ENCODE results near the gene HECA. TPM values are rescaled to one million over a fixed set of nuclear protein-coding genes. Genes with fewer than 3 reads are reported as not detected.
"Not testable (repeated sequence)": the region's sequence is repeated elsewhere in the genome, so short reads cannot be mapped to it uniquely, and the experiment has no call there.

The HECA gene
- total RNA-seq, 1 experiment from 2014 or later, result 4.4 TPM

DNA sequence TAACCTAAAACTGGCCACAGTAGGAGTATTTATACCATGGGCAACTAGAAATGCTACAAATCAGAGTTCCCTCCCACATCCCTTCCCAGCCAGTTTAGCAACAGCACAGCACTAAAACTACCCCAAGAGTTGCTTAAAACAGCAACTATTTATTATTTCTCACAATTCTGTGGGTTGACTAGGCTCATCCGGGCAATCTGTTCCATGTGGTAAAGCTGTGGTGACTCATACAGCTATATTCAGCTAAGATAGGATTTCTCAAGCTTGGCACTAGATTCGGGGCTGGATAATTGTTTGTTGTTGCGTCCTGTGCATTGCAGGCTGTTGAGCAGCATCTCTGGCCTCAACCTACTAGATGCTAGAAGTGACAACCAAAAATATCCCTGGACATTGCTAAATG lies 8.6 kb upstream of the HECA start:
- DNase-seq, result no peak
- no peak overlapping the region for H3K4me3 ChIP-seq (ENCODE audit: insufficient read depth, low read depth, low read length)
- H3K27me3 ChIP-seq (ENCODE audit: control insufficient read depth, insufficient read depth, low read length), result no peaks in the 10 kb centered on the region
- no peaks in the 10 kb centered on the region for H3K36me3 ChIP-seq (replicated peaks; ENCODE audit: control insufficient read depth, insufficient read depth, low read length)

- Histone ChIP-seq H3K27me3 (ENCODE audit: control insufficient read depth, insufficient read depth, low read length) (no peaks in the 10 kb centered on the region), H3K36me3 (replicated peaks; ENCODE audit: control insufficient read depth, insufficient read depth, low read length) (no peaks in the 10 kb centered on the region), H3K4me3 (ENCODE audit: insufficient read depth, low read depth, low read length) (no peak overlapping the region)
- DNase-seq, result no peak
These were observed 7.9 kb upstream of the HECA start for GRCh38 chr6:139126931-139127330.

- Histone ChIP-seq H3K4me3 (ENCODE audit: insufficient read depth, low read depth, low read length) (no peak overlapping the region), H3K27me3 (ENCODE audit: control insufficient read depth, insufficient read depth, low read length) (no peaks in the 10 kb centered on the region)
- DNase-seq, result no peak
These were observed 5.6 kb upstream of the HECA start for GRCh38 chr6:139129284-139129683.

DNA sequence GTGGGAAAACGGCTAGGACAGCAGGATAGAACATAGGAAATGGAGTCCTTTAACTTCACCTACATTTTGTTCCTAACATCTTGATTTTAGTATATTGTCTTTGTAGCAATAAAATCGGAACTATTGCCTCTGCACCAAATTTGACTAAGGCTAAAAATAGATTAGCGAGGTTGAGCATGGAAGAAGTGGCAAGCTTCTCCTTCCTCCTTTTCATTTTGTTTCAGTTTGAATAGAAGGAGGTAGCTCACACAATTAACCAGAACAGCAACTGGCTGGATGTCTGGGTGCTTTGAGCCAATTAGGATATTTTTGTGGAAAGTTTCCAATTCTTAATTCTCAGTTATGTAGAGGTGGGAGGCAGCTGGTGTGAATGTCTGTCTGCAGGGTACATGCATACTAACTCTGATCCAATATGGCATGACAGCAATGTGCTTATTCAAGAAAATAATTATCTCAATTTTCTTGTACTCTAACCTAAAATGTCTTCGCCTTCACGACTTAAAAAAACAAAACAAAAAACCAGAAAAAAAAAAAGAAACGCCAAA lies 3.1 kb upstream of the HECA start:
- peaks cover 8% of the 10 kb centered on the region for H3K27me3 ChIP-seq (ENCODE audit: control insufficient read depth, insufficient read depth, low read length)
- DNase-seq, result no peak
- H3K4me3 ChIP-seq (ENCODE audit: insufficient read depth, low read depth, low read length), result no peak overlapping the region
- no peaks in the 10 kb centered on the region for H3K36me3 ChIP-seq (replicated peaks; ENCODE audit: control insufficient read depth, insufficient read depth, low read length)

More at GRCh38 chr6:139129284-139129683, 5.6 kb upstream of the HECA start:
- H3K36me3 ChIP-seq (replicated peaks; ENCODE audit: control insufficient read depth, insufficient read depth, low read length), result no peaks in the 10 kb centered on the region

- no peak for DNase-seq
- no peak overlapping the region for H3K4me3 ChIP-seq (ENCODE audit: insufficient read depth, low read depth, low read length)
These were observed 1.4 kb upstream of the HECA start for GRCh38 chr6:139133262-139134063.

GRCh38 chr6:139134064-139134395 lies 850 bp upstream of the HECA start:
- DNase-seq, result no peak
- Histone ChIP-seq H3K27me3 (ENCODE audit: control insufficient read depth, insufficient read depth, low read length) (peaks cover 8% of the 10 kb centered on the region), H3K4me3 (ENCODE audit: insufficient read depth, low read depth, low read length) (no peak overlapping the region), H3K36me3 (replicated peaks; ENCODE audit: control insufficient read depth, insufficient read depth, low read length) (no peaks in the 10 kb centered on the region)

More at GRCh38 chr6:139133262-139134063, 1.4 kb upstream of the HECA start:
- no peaks in the 10 kb centered on the region for H3K36me3 ChIP-seq (replicated peaks; ENCODE audit: control insufficient read depth, insufficient read depth, low read length)
- peaks cover 8% of the 10 kb centered on the region for H3K27me3 ChIP-seq (ENCODE audit: control insufficient read depth, insufficient read depth, low read length)

GRCh38 chr6:139135578-139136545 lies 982 bp downstream of the HECA start:
- peak overlapping the region; percentile 80 for H3K4me3 ChIP-seq (ENCODE audit: insufficient read depth, low read depth, low read length)
- H3K36me3 ChIP-seq (replicated peaks; ENCODE audit: control insufficient read depth, insufficient read depth, low read length), result no peaks in the 10 kb centered on the region
- peak; percentile 67 for DNase-seq
- H3K27me3 ChIP-seq (ENCODE audit: control insufficient read depth, insufficient read depth, low read length), result peaks cover 8% of the 10 kb centered on the region

DNA sequence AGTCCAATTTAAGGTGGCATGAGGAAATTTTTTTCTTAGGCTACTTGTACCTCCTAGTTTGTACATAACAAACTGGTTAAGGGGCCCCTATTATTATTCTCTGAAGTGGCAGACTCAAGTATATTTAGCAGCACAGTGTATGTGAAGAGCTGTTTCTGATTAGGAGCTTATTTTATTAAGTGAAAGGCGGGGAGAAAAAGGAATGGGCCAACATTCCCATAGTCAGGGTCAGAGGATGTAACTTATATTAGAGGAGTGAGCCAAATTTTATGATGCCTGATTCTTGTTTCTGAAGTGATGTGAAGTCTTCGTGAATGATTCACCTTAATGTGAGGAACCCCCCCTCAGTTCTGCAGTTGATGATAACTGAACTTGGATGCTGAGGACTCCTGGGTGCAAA lies 2.8 kb downstream of the HECA start:
- H3K4me3 ChIP-seq (ENCODE audit: insufficient read depth, low read depth, low read length), result no peak overlapping the region
- no peaks in the 10 kb centered on the region for H3K36me3 ChIP-seq (replicated peaks; ENCODE audit: control insufficient read depth, insufficient read depth, low read length)
- peaks cover 8% of the 10 kb centered on the region for H3K27me3 ChIP-seq (ENCODE audit: control insufficient read depth, insufficient read depth, low read length)
- no peak for DNase-seq

GRCh38 chr6:139140854-139141253 lies 6.0 kb downstream of the HECA start:
- not testable (repeated sequence) for H3K36me3 ChIP-seq (replicated peaks; ENCODE audit: control insufficient read depth, insufficient read depth, low read length); H3K4me3 ChIP-seq (ENCODE audit: insufficient read depth, low read depth, low read length)

DNA sequence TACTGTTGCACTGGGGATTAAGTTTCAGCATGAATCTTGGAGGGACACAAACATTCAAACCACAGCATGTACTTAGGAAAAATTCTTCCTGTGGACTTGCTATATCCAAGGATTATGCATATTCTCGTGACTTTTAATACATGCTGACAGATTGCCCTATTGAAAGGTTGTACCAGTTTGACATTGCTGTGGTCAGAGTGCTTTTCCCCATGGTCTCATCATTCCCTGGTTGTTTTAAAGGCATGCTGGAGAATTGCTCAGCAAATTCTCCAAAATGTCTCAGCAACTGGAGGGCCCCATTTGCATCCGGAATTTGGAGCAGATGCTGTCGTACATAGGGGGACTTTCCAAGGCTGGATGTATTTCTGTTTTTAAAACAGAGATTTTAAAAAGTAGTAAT lies 7.4 kb downstream of the HECA start:
- no peak for DNase-seq
- Histone ChIP-seq H3K4me3 (ENCODE audit: insufficient read depth, low read depth, low read length) (no peak overlapping the region), H3K36me3 (replicated peaks; ENCODE audit: control insufficient read depth, insufficient read depth, low read length) (no peaks in the 10 kb centered on the region), H3K27me3 (ENCODE audit: control insufficient read depth, insufficient read depth, low read length) (no peaks in the 10 kb centered on the region)

More at GRCh38 chr6:139140854-139141253, 6.0 kb downstream of the HECA start:
- DNase-seq; H3K27me3 ChIP-seq (ENCODE audit: control insufficient read depth, insufficient read depth, low read length): not testable (repeated sequence)

DNA sequence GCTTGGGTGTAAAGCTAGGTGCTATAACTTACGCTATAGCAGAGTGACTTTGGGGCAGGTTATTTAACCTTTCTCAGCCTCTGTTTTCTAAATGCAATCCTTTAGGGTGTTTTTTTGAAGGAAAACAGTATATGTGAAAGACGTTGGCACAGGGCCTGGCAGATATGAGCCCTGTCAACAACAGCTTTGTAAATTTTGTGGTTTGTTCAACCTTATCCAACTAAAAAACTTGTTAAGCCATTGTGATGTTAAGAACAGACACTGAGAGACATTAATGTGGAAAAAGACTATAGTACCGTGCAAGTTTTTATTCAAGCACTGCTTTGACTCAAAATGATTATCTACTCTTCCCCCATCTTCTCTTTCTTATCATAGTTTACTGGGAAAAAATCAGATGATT lies 8.2 kb downstream of the HECA start:
- no peak for DNase-seq
- H3K36me3 ChIP-seq (replicated peaks; ENCODE audit: control insufficient read depth, insufficient read depth, low read length), result no peaks in the 10 kb centered on the region
- no peak overlapping the region for H3K4me3 ChIP-seq (ENCODE audit: insufficient read depth, low read depth, low read length)

DNA sequence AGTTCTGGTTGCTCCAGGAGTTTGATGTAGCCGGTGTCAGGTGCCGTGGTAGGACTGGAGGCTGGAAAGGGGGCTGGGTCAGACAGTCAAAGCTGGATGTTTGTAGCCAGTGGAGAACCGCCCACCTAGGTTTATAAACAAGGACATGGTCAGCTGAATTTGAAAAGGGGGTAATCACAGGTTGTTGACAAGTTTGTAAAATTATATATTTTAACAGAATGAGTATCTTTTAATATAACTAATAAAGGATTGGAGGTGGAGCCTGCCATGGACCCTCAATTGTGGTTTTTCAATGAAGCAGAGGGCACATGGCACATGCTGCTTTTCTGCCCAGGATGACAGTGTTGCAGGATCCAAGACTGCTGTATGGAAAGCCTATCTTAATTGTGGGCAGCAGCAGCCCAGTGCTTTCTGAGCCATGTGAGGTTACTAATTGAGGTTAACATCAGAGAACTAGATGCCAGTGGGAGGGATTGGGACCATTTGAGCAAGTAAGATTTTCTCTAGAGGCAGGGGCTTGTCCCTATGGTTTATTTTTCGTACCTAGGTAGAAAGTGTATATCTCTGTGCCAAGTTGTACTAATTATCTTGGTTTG lies 9.7 kb downstream of the HECA start:
- Histone ChIP-seq H3K27me3 (ENCODE audit: control insufficient read depth, insufficient read depth, low read length) (no peaks in the 10 kb centered on the region), H3K36me3 (replicated peaks; ENCODE audit: control insufficient read depth, insufficient read depth, low read length) (no peaks in the 10 kb centered on the region), H3K4me3 (ENCODE audit: insufficient read depth, low read depth, low read length) (no peak overlapping the region)
- no peak for DNase-seq

More for the DNA sequence above, 8.2 kb downstream of the HECA start:
- no peaks in the 10 kb centered on the region for H3K27me3 ChIP-seq (ENCODE audit: control insufficient read depth, insufficient read depth, low read length)

GRCh38 chr6:139145661-139146060 lies 10.8 kb downstream of the HECA start:
- Histone ChIP-seq H3K36me3 (replicated peaks; ENCODE audit: control insufficient read depth, insufficient read depth, low read length) (no peaks in the 10 kb centered on the region), H3K4me3 (ENCODE audit: insufficient read depth, low read depth, low read length) (no peak overlapping the region), H3K27me3 (ENCODE audit: control insufficient read depth, insufficient read depth, low read length) (no peaks in the 10 kb centered on the region)
- DNase-seq, result no peak

GRCh38 chr6:139146317-139146726 lies 11.4 kb downstream of the HECA start:
- no peaks in the 10 kb centered on the region for H3K27me3 ChIP-seq (ENCODE audit: control insufficient read depth, insufficient read depth, low read length)
- H3K4me3 ChIP-seq (ENCODE audit: insufficient read depth, low read depth, low read length), result no peak overlapping the region

More at GRCh38 chr6:139146317-139146726, 11.4 kb downstream of the HECA start:
- no peak for DNase-seq
- H3K36me3 ChIP-seq (replicated peaks; ENCODE audit: control insufficient read depth, insufficient read depth, low read length), result no peaks in the 10 kb centered on the region

Measured in H7 (cell line).